ENCODE results near the gene PIEZO2. TPM values are rescaled to one million over a fixed set of nuclear protein-coding genes. Genes with fewer than 3 reads are reported as not detected.

PIEZO2 gene
- total and polyA plus RNA-seq, 9 donors: 2.0 to 8.5 (median 3.2) TPM

- H3K36me3 ChIP-seq: no peaks in the 10 kb centered on the region
- WGBS, 3 donors: 53 to 61% (median 57%) methylated on average over 3 of the region's 3 CpGs
- H3K4me3 ChIP-seq: no peak overlapping the region
- no peak overlapping the region for H3K27ac ChIP-seq
- no peaks in the 10 kb centered on the region for H3K4me1 ChIP-seq (ENCODE audit: insufficient read depth)
- TF ChIP-seq EP300 (IDR thresholded peaks at IDR 0.05) (no peak), POLR2A (IDR thresholded peaks at IDR 0.05) (no peak), CTCF (IDR thresholded peaks at IDR 0.05) (no peak)
- H3K9me3 ChIP-seq: no peaks in the 10 kb centered on the region
- H3K27me3 ChIP-seq: no peaks in the 10 kb centered on the region
- intact Hi-C loops (cut with DNase I): no loop called here
- no peak for DNase-seq
These were observed 443.6 kb downstream of the PIEZO2 start for GRCh38 chr18:10705786-10706185.

GRCh38 chr18:10705291-10705690 lies 444.1 kb downstream of the PIEZO2 start:
- no peak overlapping the region for H3K4me3 ChIP-seq
- no peak for DNase-seq
- 85 to 92% (median 87%) methylated on average over 17 of the region's 17 CpGs for WGBS, 3 donors

GRCh38 chr18:10702206-10702605 lies 447.2 kb downstream of the PIEZO2 start:
- Histone ChIP-seq H3K4me1 (ENCODE audit: insufficient read depth) (no peaks in the 10 kb centered on the region), H3K27me3 (no peaks in the 10 kb centered on the region), H3K36me3 (no peaks in the 10 kb centered on the region), H3K4me3 (no peak overlapping the region), H3K27ac (no peak overlapping the region), H3K9me3 (no peaks in the 10 kb centered on the region)
- DNase-seq: no peak
- 81 to 94% (median 90%) methylated on average over 8 of the region's 8 CpGs for WGBS, 3 donors
- TF ChIP-seq POLR2A (IDR thresholded peaks at IDR 0.05) (no peak), CTCF (IDR thresholded peaks at IDR 0.05) (no peak), EP300 (IDR thresholded peaks at IDR 0.05) (no peak)
- intact Hi-C loops (cut with DNase I): no loop called here

More at GRCh38 chr18:10705291-10705690, 444.1 kb downstream of the PIEZO2 start:
- intact Hi-C loops (cut with DNase I): no loop called here
- Histone ChIP-seq H3K36me3 (no peaks in the 10 kb centered on the region), H3K27me3 (no peaks in the 10 kb centered on the region), H3K27ac (no peak overlapping the region), H3K9me3 (no peaks in the 10 kb centered on the region), H3K4me1 (ENCODE audit: insufficient read depth) (no peaks in the 10 kb centered on the region)
- TF ChIP-seq CTCF (IDR thresholded peaks at IDR 0.05) (no peak), POLR2A (IDR thresholded peaks at IDR 0.05) (no peak), EP300 (IDR thresholded peaks at IDR 0.05) (no peak)

GRCh38 chr18:10690366-10690765 lies 459.0 kb downstream of the PIEZO2 start:
- no peak overlapping the region for H3K27ac ChIP-seq

More at GRCh38 chr18:10690366-10690765, 459.0 kb downstream of the PIEZO2 start:
- Histone ChIP-seq H3K4me3 (no peak overlapping the region), H3K9me3 (no peaks in the 10 kb centered on the region), H3K27me3 (no peaks in the 10 kb centered on the region), H3K36me3 (no peaks in the 10 kb centered on the region), H3K4me1 (ENCODE audit: insufficient read depth) (no peaks in the 10 kb centered on the region)
- no peak for DNase-seq
- no peak for TF ChIP-seq EP300 (IDR thresholded peaks at IDR 0.05)
- no peak for TF ChIP-seq POLR2A (IDR thresholded peaks at IDR 0.05)
- TF ChIP-seq CTCF (IDR thresholded peaks at IDR 0.05): no peak
- intact Hi-C loops (cut with DNase I): no loop called here
- WGBS, 3 donors: 48 to 51% (median 51%) methylated on average over 7 of the region's 7 CpGs

Measured in ovary (tissue), 9 donors.